Measurements from ENCODE around the gene DIP2A.

GRCh38 chr21:46437511-46437910, 21.2 kb upstream of the DIP2A start:
- TF ChIP-seq GATA2 (IDR thresholded peaks at IDR 0.05; ENCODE audit: low read depth, low read length) (no peak), GATA3 (IDR thresholded peaks at IDR 0.05; ENCODE audit: low read depth, low read length) (no peak)

Measured in SH-SY5Y (cell line).